ENCODE results near the gene TAB3. TPM values are rescaled to one million over a fixed set of nuclear protein-coding genes. Genes with fewer than 3 reads are reported as not detected.
A peak's percentile ranks its signal among the peaks of the same experiment; 100 is the strongest.

Gene TAB3
- polyA plus RNA-seq, 1 experiment = 8.6 TPM

DNA sequence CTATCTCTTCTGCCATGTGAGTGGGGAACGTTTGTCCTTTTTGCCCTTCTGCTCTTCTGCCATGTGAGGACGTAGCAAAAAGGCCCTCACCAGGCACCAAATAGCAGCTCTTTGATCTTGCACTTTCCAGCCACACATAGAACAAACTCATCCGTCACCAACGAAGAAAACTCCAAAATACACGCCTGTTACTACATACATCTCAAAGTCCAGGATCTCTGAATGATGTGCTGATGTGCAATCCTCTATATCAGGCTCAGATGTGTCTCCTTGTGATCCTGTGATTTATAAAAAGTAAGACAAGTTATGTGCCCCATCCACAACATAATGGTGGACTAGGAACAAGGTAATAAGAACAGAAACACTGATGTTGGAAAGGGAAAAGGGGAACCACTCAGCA is 9.8 kb upstream of the TAB3 start:
- POLR2A ChIA-PET = no interaction called here
- no peak overlapping the region for H3K4me3 ChIP-seq (ENCODE audit: low read depth, low read length)
- TF ChIP-seq, protein P1, sequence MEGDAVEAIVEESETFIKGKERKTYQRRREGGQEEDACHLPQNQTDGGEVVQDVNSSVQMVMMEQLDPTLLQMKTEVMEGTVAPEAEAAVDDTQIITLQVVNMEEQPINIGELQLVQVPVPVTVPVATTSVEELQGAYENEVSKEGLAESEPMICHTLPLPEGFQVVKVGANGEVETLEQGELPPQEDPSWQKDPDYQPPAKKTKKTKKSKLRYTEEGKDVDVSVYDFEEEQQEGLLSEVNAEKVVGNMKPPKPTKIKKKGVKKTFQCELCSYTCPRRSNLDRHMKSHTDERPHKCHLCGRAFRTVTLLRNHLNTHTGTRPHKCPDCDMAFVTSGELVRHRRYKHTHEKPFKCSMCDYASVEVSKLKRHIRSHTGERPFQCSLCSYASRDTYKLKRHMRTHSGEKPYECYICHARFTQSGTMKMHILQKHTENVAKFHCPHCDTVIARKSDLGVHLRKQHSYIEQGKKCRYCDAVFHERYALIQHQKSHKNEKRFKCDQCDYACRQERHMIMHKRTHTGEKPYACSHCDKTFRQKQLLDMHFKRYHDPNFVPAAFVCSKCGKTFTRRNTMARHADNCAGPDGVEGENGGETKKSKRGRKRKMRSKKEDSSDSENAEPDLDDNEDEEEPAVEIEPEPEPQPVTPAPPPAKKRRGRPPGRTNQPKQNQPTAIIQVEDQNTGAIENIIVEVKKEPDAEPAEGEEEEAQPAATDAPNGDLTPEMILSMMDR (IDR thresholded peaks at IDR 0.05; ENCODE audit: insufficient read depth, low read depth, low read length) = no peak
- no peak for DNase-seq (ENCODE audit: low read depth)
- no peaks in the 10 kb centered on the region for H3K36me3 ChIP-seq (ENCODE audit: control insufficient read depth, insufficient read depth, low read length)
- CTCF ChIA-PET = no interaction called here
- no peaks in the 10 kb centered on the region for H3K27me3 ChIP-seq (ENCODE audit: control insufficient read depth, insufficient read depth, low read length)

DNA sequence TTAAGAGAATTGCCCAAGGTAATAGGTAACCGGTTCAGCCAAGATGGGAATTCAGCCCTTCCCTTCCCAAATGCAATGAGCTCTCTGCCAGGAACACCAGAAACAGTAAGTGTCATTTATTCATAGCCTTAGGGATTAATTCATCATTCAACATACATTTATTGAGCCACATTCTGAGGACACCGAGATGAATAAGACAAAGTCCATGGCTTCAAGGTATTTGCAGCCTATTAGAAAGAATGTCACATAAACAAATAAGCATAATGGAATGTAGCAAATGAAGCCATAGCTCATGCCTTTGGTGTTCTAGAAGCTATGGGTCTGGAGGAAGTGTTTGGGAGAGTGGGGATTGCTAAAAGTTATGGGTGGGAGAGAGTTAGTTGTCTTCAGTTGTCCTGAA is 6.3 kb upstream of the TAB3 start:
- DNase-seq (ENCODE audit: low read depth) = no peak
- H3K4me3 ChIP-seq (ENCODE audit: low read depth, low read length) = no peak overlapping the region
- no peaks in the 10 kb centered on the region for H3K27me3 ChIP-seq (ENCODE audit: control insufficient read depth, insufficient read depth, low read length)
- ChIA-PET CTCF (no interaction called here), POLR2A (no interaction called here)
- TF ChIP-seq, protein P1 (IDR thresholded peaks at IDR 0.05; ENCODE audit: insufficient read depth, low read depth, low read length) = no peak
- H3K36me3 ChIP-seq (ENCODE audit: control insufficient read depth, insufficient read depth, low read length) = no peaks in the 10 kb centered on the region

DNA sequence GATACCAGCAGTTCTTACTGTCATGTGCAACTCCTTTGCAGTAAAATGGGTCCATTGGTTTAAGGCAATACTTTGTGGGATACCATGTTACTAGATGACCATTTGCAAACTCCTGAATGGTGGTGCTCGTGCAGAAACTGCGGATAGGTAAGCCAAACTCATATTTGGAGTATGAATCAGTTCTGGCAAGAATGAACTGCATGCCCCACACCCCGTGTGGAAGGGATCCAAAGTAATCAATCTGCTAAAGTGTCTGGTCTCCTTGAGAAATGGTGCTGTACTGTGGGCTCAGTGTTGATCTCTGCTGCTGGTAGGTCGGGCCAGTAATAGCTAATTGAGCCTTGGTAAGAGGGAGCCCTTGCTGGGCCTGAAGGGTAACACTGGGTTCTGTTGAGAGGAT is 4.2 kb upstream of the TAB3 start:
- TF ChIP-seq, protein P1 (IDR thresholded peaks at IDR 0.05; ENCODE audit: insufficient read depth, low read depth, low read length) = no peak
- Histone ChIP-seq H3K4me3 (ENCODE audit: low read depth, low read length) (no peak overlapping the region), H3K27me3 (ENCODE audit: control insufficient read depth, insufficient read depth, low read length) (no peaks in the 10 kb centered on the region), H3K36me3 (ENCODE audit: control insufficient read depth, insufficient read depth, low read length) (no peaks in the 10 kb centered on the region)
- ChIA-PET POLR2A (no interaction called here), CTCF (no interaction called here)
- DNase-seq (ENCODE audit: low read depth) = no peak

DNA sequence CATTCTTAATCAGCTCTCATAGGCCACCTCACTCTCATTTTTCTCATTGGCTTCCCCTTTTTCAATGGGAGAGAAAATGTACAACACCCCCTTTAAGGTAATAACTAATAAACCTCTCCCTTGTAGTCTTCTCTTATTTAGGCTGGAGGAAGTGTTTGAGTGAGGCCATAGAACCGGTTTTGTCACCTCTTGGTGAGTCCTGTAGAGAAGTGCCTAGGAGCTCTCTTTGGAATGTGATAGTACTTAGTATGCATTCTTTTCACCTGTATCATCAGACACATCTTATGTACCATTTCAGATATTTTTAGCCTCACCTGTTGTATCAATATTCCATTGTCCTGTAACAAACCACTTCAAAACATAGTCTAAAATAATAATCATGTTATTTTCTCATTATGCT is 3.5 kb upstream of the TAB3 start:
- DNase-seq (ENCODE audit: low read depth) = no peak

DNA sequence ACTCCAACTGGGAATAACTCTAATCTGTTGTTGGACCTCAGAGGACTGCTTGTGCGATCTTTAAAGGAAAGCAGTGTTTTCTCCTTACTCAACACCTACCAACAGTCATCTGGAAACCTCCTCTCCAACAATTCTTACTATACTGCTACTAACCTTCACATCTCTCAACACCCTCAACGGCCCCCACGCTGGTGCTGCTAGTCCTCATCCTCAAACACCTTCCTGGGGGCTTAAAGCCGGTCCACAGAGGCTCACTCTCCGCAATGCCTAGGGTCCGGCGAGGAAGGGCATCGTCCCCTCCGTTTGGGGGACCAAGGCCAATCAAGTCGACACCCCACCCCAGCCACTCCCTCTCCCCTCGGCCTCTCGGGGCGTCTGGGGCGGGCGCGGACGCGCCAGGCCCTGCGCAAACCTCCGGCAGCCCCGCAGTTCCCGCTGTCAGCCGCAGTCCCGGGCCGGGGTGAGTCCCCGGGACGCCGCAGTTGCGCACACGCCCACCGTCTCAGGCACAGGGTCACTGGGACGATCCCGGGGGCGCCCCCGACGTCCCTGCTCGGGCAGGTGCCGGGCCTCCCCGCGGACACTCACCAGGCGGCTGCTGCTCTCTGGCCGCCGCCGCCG is 418 bp downstream of the TAB3 start:
- ChIA-PET POLR2A (no interaction called here), CTCF (no interaction called here)
- DNase-seq (ENCODE audit: low read depth) = no peak

More for the DNA sequence above, 3.5 kb upstream of the TAB3 start:
- TF ChIP-seq, protein P1 (IDR thresholded peaks at IDR 0.05; ENCODE audit: insufficient read depth, low read depth, low read length) = no peak
- ChIA-PET CTCF (no interaction called here), POLR2A (no interaction called here)
- H3K27me3 ChIP-seq (ENCODE audit: control insufficient read depth, insufficient read depth, low read length) = no peaks in the 10 kb centered on the region
- no peaks in the 10 kb centered on the region for H3K36me3 ChIP-seq (ENCODE audit: control insufficient read depth, insufficient read depth, low read length)
- no peak overlapping the region for H3K4me3 ChIP-seq (ENCODE audit: low read depth, low read length)

More for the DNA sequence above, 418 bp downstream of the TAB3 start:
- H3K4me3 ChIP-seq (ENCODE audit: low read depth, low read length) = peak overlapping the region; percentile 68
- H3K27me3 ChIP-seq (ENCODE audit: control insufficient read depth, insufficient read depth, low read length) = no peaks in the 10 kb centered on the region
- TF ChIP-seq, protein P1 (IDR thresholded peaks at IDR 0.05; ENCODE audit: insufficient read depth, low read depth, low read length) = no peak
- no peaks in the 10 kb centered on the region for H3K36me3 ChIP-seq (ENCODE audit: control insufficient read depth, insufficient read depth, low read length)
